ENCODE measurements around the gene CENPS.

The CENPS gene

GRCh38 chr1:10387677-10388386 is 42.4 kb upstream of the CENPS start:
- no peak for DNase-seq
- H3K27ac ChIP-seq = no peak overlapping the region
- H3K4me3 ChIP-seq (ENCODE audit: low read depth, low read length) = no peak overlapping the region
- H3K27me3 ChIP-seq (ENCODE audit: insufficient read depth, low read depth, severe bottlenecking) = no peaks in the 10 kb centered on the region
- H3K9me3 ChIP-seq (ENCODE audit: severe bottlenecking) = no peaks in the 10 kb centered on the region
- peaks cover 9% of the 10 kb centered on the region for H3K36me3 ChIP-seq
- TF ChIP-seq CTCF (IDR thresholded peaks at IDR 0.05; ENCODE audit: low read depth, low read length) = no peak

- no peak overlapping the region for H3K4me3 ChIP-seq (ENCODE audit: low read depth, low read length)
- H3K27me3 ChIP-seq (ENCODE audit: insufficient read depth, low read depth, severe bottlenecking) = no peaks in the 10 kb centered on the region
- no peak for TF ChIP-seq CTCF (IDR thresholded peaks at IDR 0.05; ENCODE audit: low read depth, low read length)
- no peaks in the 10 kb centered on the region for H3K9me3 ChIP-seq (ENCODE audit: severe bottlenecking)
- H3K36me3 ChIP-seq = peaks cover 9% of the 10 kb centered on the region
- no peak for DNase-seq
- no peak overlapping the region for H3K27ac ChIP-seq
These were observed 41.9 kb upstream of the CENPS start for GRCh38 chr1:10388387-10388715.

GRCh38 chr1:10389271-10389973 is 40.8 kb upstream of the CENPS start:
- peaks cover 12% of the 10 kb centered on the region for H3K36me3 ChIP-seq
- TF ChIP-seq CTCF (IDR thresholded peaks at IDR 0.05; ENCODE audit: low read depth, low read length) = no peak
- H3K27me3 ChIP-seq (ENCODE audit: insufficient read depth, low read depth, severe bottlenecking) = no peaks in the 10 kb centered on the region
- peaks cover 2% of the 10 kb centered on the region for H3K9me3 ChIP-seq (ENCODE audit: severe bottlenecking)
- DNase-seq = no peak
- H3K27ac ChIP-seq = no peak overlapping the region
- no peak overlapping the region for H3K4me3 ChIP-seq (ENCODE audit: low read depth, low read length)

- peaks cover 28% of the 10 kb centered on the region for H3K36me3 ChIP-seq
- no peak for TF ChIP-seq CTCF (IDR thresholded peaks at IDR 0.05; ENCODE audit: low read depth, low read length)
These were observed 33.4 kb upstream of the CENPS start for GRCh38 chr1:10396870-10397269.

GRCh38 chr1:10398278-10398733 is 31.9 kb upstream of the CENPS start:
- H3K27me3 ChIP-seq (ENCODE audit: insufficient read depth, low read depth, severe bottlenecking) = no peaks in the 10 kb centered on the region
- peak overlapping the region; percentile 96 for H3K27ac ChIP-seq
- TF ChIP-seq CTCF (IDR thresholded peaks at IDR 0.05; ENCODE audit: low read depth, low read length) = no peak
- no peak for DNase-seq
- H3K9me3 ChIP-seq (ENCODE audit: severe bottlenecking) = peaks cover 2% of the 10 kb centered on the region
- H3K36me3 ChIP-seq = peaks cover 42% of the 10 kb centered on the region
- peak overlapping the region; percentile 80 for H3K4me3 ChIP-seq (ENCODE audit: low read depth, low read length)

More at GRCh38 chr1:10396870-10397269, 33.4 kb upstream of the CENPS start:
- DNase-seq = no peak
- Histone ChIP-seq H3K27me3 (ENCODE audit: insufficient read depth, low read depth, severe bottlenecking) (no peaks in the 10 kb centered on the region), H3K4me3 (ENCODE audit: low read depth, low read length) (no peak overlapping the region), H3K9me3 (ENCODE audit: severe bottlenecking) (peaks cover 2% of the 10 kb centered on the region), H3K27ac (no peak overlapping the region)

All from WERI-Rb-1 (cell line).